Transverse colon (tissue), 4 donors: ENCODE data around the gene HEYL. TPM values are rescaled to one million over a fixed set of nuclear protein-coding genes. Genes with fewer than 3 reads are reported as not detected.

ENCODE experiments used
- DNase-seq: peaks from one replicate; pipeline ENCODE4 v3.0.0-alpha.2; 2019
- H3K27ac ChIP-seq, 4 donors: fragments of 200-600 bp; sonication (generic); 2 replicates each; pipeline ENCODE4 v1.5.1; 2016 to 2018; ENCODE audit warnings: inconsistent platforms in 4 of 4
- H3K27me3 ChIP-seq: fragments of 200-600 bp; sonication (generic); 2 replicates; pipeline ENCODE4 v1.5.1; 2017; ENCODE audit warnings: inconsistent platforms
- H3K36me3 ChIP-seq, 4 donors: fragments of 200-600 bp; sonication (generic); 2 replicates each; pipeline ENCODE4 v1.5.1; 2017 to 2019; ENCODE audit warnings: inconsistent platforms in 4 of 4
- H3K4me1 ChIP-seq, 4 donors: fragments of 200-600 bp; sonication (generic); 2 replicates each; pipeline ENCODE4 v1.5.1; 2017 to 2020; ENCODE audit warnings: inconsistent platforms in 4 of 4
- H3K4me3 ChIP-seq, 4 donors: fragments of 200-600 bp; sonication (generic); 1 replicate in 1 of 4; 2 replicates in 3 of 4; pipeline versions ENCODE4 v1.5.1 to v1.6.1; 2017 to 2019; ENCODE audit warnings: inconsistent platforms in 4 of 4
- H3K9me3 ChIP-seq, 2 donors: fragments of 200-600 bp; sonication (generic); 2 replicates each; pipeline ENCODE4 v1.5.1; 2017 to 2019; ENCODE audit warnings: inconsistent platforms in 2 of 2
- CTCF ChIP-seq, 5 experiments: fragments of 200-600 bp in 3 of 5; fragments of 450-650 bp in 2 of 5; sonication (generic) in 3 of 5; IDR thresholded peaks; 1 replicate in 2 of 5; 2 replicates in 3 of 5; pipeline ENCODE4 v1.5.1; 2016 to 2017; ENCODE audit warnings: antibody characterized with exemption in 5 of 5, inconsistent platforms in 3 of 5, mild to moderate bottlenecking in 2 of 5, moderate library complexity in 1 of 5
- EP300 ChIP-seq: sonication (generic); formaldehyde crosslinking; IDR thresholded peaks from one replicate; pipeline ENCODE4 v1.6.1; 2017; ENCODE audit warnings: antibody characterized with exemption, low read depth
- POLR2A ChIP-seq: fragments of 450-650 bp; IDR thresholded peaks from one replicate; pipeline ENCODE4 v1.6.1; 2016; ENCODE audit warnings: antibody characterized with exemption, mild to moderate bottlenecking, moderate library complexity
- POLR2AphosphoS5 ChIP-seq, 3 donors: sonication (generic); formaldehyde crosslinking; IDR thresholded peaks; one replicate each; pipeline ENCODE4 v1.6.1; 2016; ENCODE audit warnings: antibody characterized with exemption in 3 of 3
- WGBS, 2 donors: methylation state at CpG; one replicate each; pipeline ENCODE4 v1.1.5; 2018; ENCODE audit warnings: low coverage in 1 of 2; 5-methylcytosine and 5-hydroxymethylcytosine counted together
- in situ Hi-C, 4 donors: fragments of 200-750 bp; cut with MboI; loops; one replicate each; pipeline versions ENCODE4 v1.15.0 to v1.15.1; 2017; ENCODE audit warnings: low sequenced_read_pairs in 3 of 4, low pct_ligation_motif_present in 1 of 4, low pct_unique_long_range_greater_than_20kb in 1 of 4
- intact Hi-C: fragments of 100-400 bp; cut with DNase I; formaldehyde crosslinking; loops from one replicate; pipeline ENCODE4 v1.15.1; 2023; ENCODE audit warnings: low total_unique reads
- total RNA-seq, 4 donors: library from RNA; depleted of rRNA; stranded (reverse); fragments of >200 nt; gene quantifications; one replicate each; pipeline ENCODE4 v1.1.0, GENCODE V29; 2016

HEYL gene
- total RNA-seq = 10 to 100 TPM in 1 of 4 donors, 1 to 10 TPM in 3; 1.2 to 12.1 (median 2.5) TPM

GRCh38 chr1:39639305-39640130 is at the start of gene HEYL:
Gene HEYL (minus strand): TSS chr1:39639643. CDS start chr1:39639625, 18 bp downstream.
- Histone ChIP-seq H3K27ac (peak within 1 kb of the TSS; percentile 62 to 67 (median 66)), H3K27me3 (peaks cover 48% of the 10 kb centered on the region), H3K4me1 (peaks cover 0 to 10% (median 0%) of the 10 kb centered on the region in 4 donors), H3K36me3 (no peaks in the 10 kb centered on the region), H3K4me3 (peak within 1 kb of the TSS; percentile 26 to 54 (median 42)), H3K9me3 (no peaks in the 10 kb centered on the region)
- in situ Hi-C loops (no loop called here), intact Hi-C loops (no loop called here)
- WGBS, 2 donors = 13% methylated on average over 33 of the region's 88 CpGs; no CpG with 5 or more reads in 1 of the 2 donors
- TF ChIP-seq POLR2A (no peak), POLR2AphosphoS5 (IDR thresholded peaks at IDR 0.05) (peak in 2 of 3 donors; percentile 9 to 32), CTCF (IDR thresholded peaks at IDR 0.05) (peak; percentile 29 to 61 (median 36))
- DNase-seq = peak; percentile 85

DNA sequence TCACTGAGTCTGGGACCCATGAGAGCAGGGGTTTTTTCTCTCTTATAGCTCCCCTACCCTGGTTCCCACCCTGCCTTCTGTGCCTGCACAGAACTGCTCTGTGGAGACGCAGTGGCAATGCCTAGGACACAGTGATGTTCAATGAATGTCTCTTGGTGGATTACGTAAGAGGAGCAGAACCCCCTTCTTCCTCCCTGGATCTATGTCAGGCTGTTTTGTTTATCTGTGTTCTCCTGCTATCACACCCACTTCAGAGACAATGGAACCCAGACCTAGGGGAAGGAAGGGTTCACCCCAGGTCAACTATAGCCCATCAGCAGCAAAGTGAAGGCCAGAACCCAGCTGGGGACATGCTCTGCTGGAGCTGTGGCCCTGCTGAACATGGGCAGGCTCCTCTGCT is 49.8 kb upstream of the HEYL start:
- in situ Hi-C loops (no loop called here), intact Hi-C loops (no loop called here)
- Histone ChIP-seq H3K4me3 (no peak overlapping the region), H3K4me1 (peaks cover 0 to 19% (median 18%) of the 10 kb centered on the region in 4 donors), H3K27ac (no peak overlapping the region), H3K9me3 (no peaks in the 10 kb centered on the region), H3K36me3 (no peaks in the 10 kb centered on the region), H3K27me3 (peaks cover 94% of the 10 kb centered on the region)
- DNase-seq = no peak
- WGBS, 2 donors = 74% methylated on average over 2 of the region's 2 CpGs; no CpG with 5 or more reads in 1 of the 2 donors
- TF ChIP-seq CTCF (IDR thresholded peaks at IDR 0.05) (no peak), EP300 (no peak), POLR2AphosphoS5 (IDR thresholded peaks at IDR 0.05) (no peak), POLR2A (no peak)

- WGBS, 2 donors = 64 to 79% methylated on average over 2 to 3 of the region's 3 CpGs
- intact Hi-C loops (no loop called here), in situ Hi-C loops (no loop called here)
- Histone ChIP-seq H3K9me3 (no peaks in the 10 kb centered on the region), H3K27me3 (peaks cover 95% of the 10 kb centered on the region), H3K27ac (no peak overlapping the region), H3K36me3 (no peaks in the 10 kb centered on the region), H3K4me1 (peaks cover 0 to 22% (median 18%) of the 10 kb centered on the region in 4 donors), H3K4me3 (no peak overlapping the region)
- no peak for TF ChIP-seq CTCF (IDR thresholded peaks at IDR 0.05)
- no peak for TF ChIP-seq POLR2A
- TF ChIP-seq POLR2AphosphoS5 (IDR thresholded peaks at IDR 0.05) = no peak
- TF ChIP-seq EP300 = no peak
- no peak for DNase-seq
Observed at GRCh38 chr1:39688706-39689105, 49.3 kb upstream of the HEYL start.

GRCh38 chr1:39687243-39687642 is 47.8 kb upstream of the HEYL start:
- Histone ChIP-seq H3K27me3 (peaks cover 95% of the 10 kb centered on the region), H3K27ac (no peak overlapping the region)
- 69% methylated on average over 2 of the region's 2 CpGs; no CpG with 5 or more reads in 1 of the 2 donors for WGBS, 2 donors

More at GRCh38 chr1:39687243-39687642, 47.8 kb upstream of the HEYL start:
- Histone ChIP-seq H3K36me3 (no peaks in the 10 kb centered on the region), H3K4me3 (no peak overlapping the region), H3K4me1 (peaks cover 0 to 21% (median 15%) of the 10 kb centered on the region in 4 donors), H3K9me3 (no peaks in the 10 kb centered on the region)
- DNase-seq = no peak
- intact Hi-C loops (no loop called here), in situ Hi-C loops (no loop called here)
- TF ChIP-seq CTCF (IDR thresholded peaks at IDR 0.05) (no peak), EP300 (no peak), POLR2AphosphoS5 (IDR thresholded peaks at IDR 0.05) (no peak), POLR2A (no peak)
